ENCODE measurements around the gene DDX6. TPM values are rescaled to one million over a fixed set of nuclear protein-coding genes. Genes with fewer than 3 reads are reported as not detected.

DDX6 gene
- total and polyA plus RNA-seq, 10 of the 15 experiments (the other 5 are each of a cell fraction or from before 2014, with no cell fraction given), result 6.6 to 119 (median 48.8) TPM

DNA sequence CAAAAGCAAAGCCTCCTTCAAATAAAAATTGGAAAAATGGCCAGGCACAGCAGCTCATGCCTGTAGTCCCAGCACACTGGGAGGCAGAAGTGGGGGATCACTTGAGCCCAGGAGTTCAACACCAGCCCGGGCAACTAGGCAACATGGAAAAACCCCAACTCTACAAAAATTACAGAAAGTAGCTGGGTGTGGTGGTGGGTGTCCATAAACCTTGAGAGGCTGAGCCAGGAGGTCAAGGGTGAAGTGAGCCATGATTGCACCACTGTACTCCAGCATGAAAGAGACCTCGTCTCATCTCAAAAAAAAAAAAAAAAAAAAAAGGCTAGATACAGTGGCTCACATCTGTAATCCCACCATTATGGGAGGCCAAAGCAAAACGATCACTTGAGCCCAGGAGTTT lies 22.3 kb downstream of the DDX6 start:
- in situ Hi-C loops (cut with MboI), result no loop called here
- H3K79me2 ChIP-seq (ENCODE audit: control insufficient read depth, insufficient read depth, low read length), result peaks cover 41% of the 10 kb centered on the region
- H3K4me2 ChIP-seq (ENCODE audit: control insufficient read depth, insufficient read depth), result no peak overlapping the region
- ChIA-PET CTCF (no interaction called here), POLR2A (interaction anchor here (0.6 to 0.9 kb wide), 2 partner anchors 31 to 156 kb away, joined by 3 read pairs; no protein-coding TSS in a partner anchor), SMC1A (ENCODE audit: uncharacterized antibody, unreplicated experiment) (interaction anchor here (1.4 kb wide), 1 partner anchor 18 kb away, joined by 4 read pairs; no protein-coding TSS in a partner anchor), RAD21 (ENCODE audit: unreplicated experiment) (no interaction called here)
- DNase-seq (ENCODE audit: low read depth, low spot score) (no peak), ATAC-seq (no peak), FAIRE-seq (no peak)
- WGBS (ENCODE audit: insufficient coverage, insufficient replicate concordance, low lambda C conversion rate, missing lambda C conversion rate), result 50% methylated on average over 2 of the region's 3 CpGs
- H3K27me3 ChIP-seq (replicated peaks in 1 of 2; ENCODE audit: control insufficient read depth in 2 of 2, insufficient read depth in 2 of 2, low read length in 1 of 2), result no peaks in the 10 kb centered on the region
- intact Hi-C loops (cut with micrococcal nuclease; ENCODE audit: unreplicated experiment), result no loop called here
- H3K4me1 ChIP-seq (ENCODE audit: control insufficient read depth, insufficient read depth, low read length), result no peaks in the 10 kb centered on the region; the same call in 1 of the 2 replicates
- H3K27ac ChIP-seq (ENCODE audit: control insufficient read depth, insufficient read depth), result no peak overlapping the region
- H2AFZ ChIP-seq (ENCODE audit: control insufficient read depth, low read depth, low read length), result no peak overlapping the region
- H3K9me3 ChIP-seq (replicated peaks; ENCODE audit: control insufficient read depth, insufficient read depth, low read length), result no peaks in the 10 kb centered on the region
- no peak overlapping the region for H3K4me3 ChIP-seq
- no peak for TF ChIP-seq HDAC2 (IDR thresholded peaks at IDR 0.05)
- no peak for TF ChIP-seq CEBPB (IDR thresholded peaks at IDR 0.05; ENCODE audit: borderline replicate concordance in 1 of 2, low read depth in 2 of 2, low read length in 2 of 2)
- no peak for TF ChIP-seq ZNF207 (IDR thresholded peaks at IDR 0.05; ENCODE audit: borderline replicate concordance)
- TF ChIP-seq RB1 (IDR thresholded peaks at IDR 0.05; ENCODE audit: borderline replicate concordance), result no peak
- BruUV-seq (replicated peaks), result no TSS peak
- no peaks in the 10 kb centered on the region; the same call in 1 of the 2 replicates for H4K20me1 ChIP-seq (ENCODE audit: control insufficient read depth, insufficient read depth)
- no peak overlapping the region for H3K9ac ChIP-seq (ENCODE audit: control insufficient read depth, insufficient read depth, low read length)
- peaks cover 5 to 36% of the 10 kb centered on the region in 2 experiments for H3K36me3 ChIP-seq (ENCODE audit: control insufficient read depth in 2 of 2, insufficient read depth in 2 of 2, low read length in 1 of 2)

DNA sequence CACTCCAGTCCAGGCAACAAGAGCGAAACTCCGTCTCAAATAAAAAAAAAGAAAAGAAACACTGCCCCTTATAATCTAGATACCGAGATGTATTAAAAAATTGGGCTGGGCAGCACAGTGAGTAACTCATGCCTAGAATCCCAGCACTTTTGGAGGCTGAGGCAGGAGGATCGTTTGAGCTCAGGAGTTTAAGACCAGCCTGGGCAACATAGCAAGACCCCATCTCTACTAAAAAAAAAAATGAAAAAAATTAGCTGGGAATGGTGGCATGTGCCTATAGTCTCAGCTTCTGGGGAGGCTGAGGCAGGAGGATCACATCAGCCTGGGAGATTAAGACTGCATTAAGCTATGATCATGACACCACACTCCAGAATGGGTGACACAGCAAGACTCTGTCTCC lies 24.9 kb downstream of the DDX6 start:
- Histone ChIP-seq H3K27me3 (replicated peaks in 1 of 2; ENCODE audit: control insufficient read depth in 2 of 2, insufficient read depth in 2 of 2, low read length in 1 of 2) (no peaks in the 10 kb centered on the region), H3K36me3 (ENCODE audit: control insufficient read depth in 2 of 2, insufficient read depth in 2 of 2, low read length in 1 of 2) (peaks cover 5 to 28% of the 10 kb centered on the region in 2 experiments), H3K4me3 (no peak overlapping the region), H3K9ac (ENCODE audit: control insufficient read depth, insufficient read depth, low read length) (no peak overlapping the region), H3K9me3 (replicated peaks; ENCODE audit: control insufficient read depth, insufficient read depth, low read length) (no peaks in the 10 kb centered on the region), H3K4me1 (ENCODE audit: control insufficient read depth, insufficient read depth, low read length) (no peaks in the 10 kb centered on the region), H2AFZ (ENCODE audit: control insufficient read depth, low read depth, low read length) (no peak overlapping the region), H4K20me1 (ENCODE audit: control insufficient read depth, insufficient read depth) (no peaks in the 10 kb centered on the region; the same call in 1 of the 2 replicates), H3K4me2 (ENCODE audit: control insufficient read depth, insufficient read depth) (no peak overlapping the region), H3K27ac (ENCODE audit: control insufficient read depth, insufficient read depth) (no peak overlapping the region), H3K79me2 (ENCODE audit: control insufficient read depth, insufficient read depth, low read length) (peaks cover 21% of the 10 kb centered on the region)
- BruUV-seq (replicated peaks), result no TSS peak
- ChIA-PET RAD21 (ENCODE audit: unreplicated experiment) (no interaction called here), SMC1A (ENCODE audit: uncharacterized antibody, unreplicated experiment) (interaction anchor here (0.6 to 2.3 kb wide), 3 partner anchors 20 to 26 kb away, joined by 3 to 8 read pairs (median 3); partner anchors contain the start of gene DDX6), CTCF (interaction anchor here (1.8 to 3.0 kb wide), 2 partner anchors 76 to 107 kb away, joined by 3 to 10 read pairs; no protein-coding TSS in a partner anchor), POLR2A (interaction anchor here (0.6 kb wide), 1 partner anchor 13 kb away, joined by 7 read pairs; no protein-coding TSS in a partner anchor)
- DNase-seq (ENCODE audit: low read depth, low spot score) (no peak), FAIRE-seq (no peak), ATAC-seq (no peak)
- intact Hi-C loops (cut with micrococcal nuclease; ENCODE audit: unreplicated experiment) (no loop called here), in situ Hi-C loops (cut with MboI) (no loop called here)
- 100% methylated on average over 4 of the region's 4 CpGs for WGBS (ENCODE audit: insufficient coverage, insufficient replicate concordance, low lambda C conversion rate, missing lambda C conversion rate)
- no peak for TF ChIP-seq CHD1 (IDR thresholded peaks at IDR 0.05; ENCODE audit: low read depth, low read length)
- TF ChIP-seq, protein P1, sequence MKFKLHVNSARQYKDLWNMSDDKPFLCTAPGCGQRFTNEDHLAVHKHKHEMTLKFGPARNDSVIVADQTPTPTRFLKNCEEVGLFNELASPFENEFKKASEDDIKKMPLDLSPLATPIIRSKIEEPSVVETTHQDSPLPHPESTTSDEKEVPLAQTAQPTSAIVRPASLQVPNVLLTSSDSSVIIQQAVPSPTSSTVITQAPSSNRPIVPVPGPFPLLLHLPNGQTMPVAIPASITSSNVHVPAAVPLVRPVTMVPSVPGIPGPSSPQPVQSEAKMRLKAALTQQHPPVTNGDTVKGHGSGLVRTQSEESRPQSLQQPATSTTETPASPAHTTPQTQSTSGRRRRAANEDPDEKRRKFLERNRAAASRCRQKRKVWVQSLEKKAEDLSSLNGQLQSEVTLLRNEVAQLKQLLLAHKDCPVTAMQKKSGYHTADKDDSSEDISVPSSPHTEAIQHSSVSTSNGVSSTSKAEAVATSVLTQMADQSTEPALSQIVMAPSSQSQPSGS (IDR thresholded peaks at IDR 0.05; ENCODE audit: low read length), result no peak
- no peak for TF ChIP-seq NFYA (IDR thresholded peaks at IDR 0.05; ENCODE audit: borderline replicate concordance, low read depth, low read length)
- no peak for TF ChIP-seq HDAC2 (IDR thresholded peaks at IDR 0.05)
- TF ChIP-seq BACH1 (IDR thresholded peaks at IDR 0.05; ENCODE audit: borderline replicate concordance), result no peak
- TF ChIP-seq DPF2 (IDR thresholded peaks at IDR 0.05), result no peak
- TF ChIP-seq SMC3 (IDR thresholded peaks at IDR 0.05; ENCODE audit: borderline replicate concordance, low read length), result no peak
- TF ChIP-seq ATF7 (IDR thresholded peaks at IDR 0.05; ENCODE audit: low read depth), result no peak
- no peak for TF ChIP-seq FOXM1 (IDR thresholded peaks at IDR 0.05; ENCODE audit: low read depth, low read length)
- TF ChIP-seq SIX5 (IDR thresholded peaks at IDR 0.05; ENCODE audit: low read depth, low read length, severe bottlenecking), result no peak
- TF ChIP-seq ZNF274 (IDR thresholded peaks at IDR 0.05; ENCODE audit: insufficient read depth, insufficient read length), result no peak
- no peak for TF ChIP-seq FOXK2 (IDR thresholded peaks at IDR 0.05)
- TF ChIP-seq HDGF (IDR thresholded peaks at IDR 0.05), result no peak
- TF ChIP-seq HCFC1 (IDR thresholded peaks at IDR 0.05; ENCODE audit: low read length), result no peak
- TF ChIP-seq RB1 (IDR thresholded peaks at IDR 0.05; ENCODE audit: borderline replicate concordance), result no peak
